Esophagus squamous epithelium (tissue), 4 donors: Measurements from ENCODE around the gene HSPA14.

ENCODE experiments used
- CTCF ChIP-seq, 6 experiments: fragments of 450-650 bp in 4 of 6; fragments of 200-600 bp in 2 of 6; sonication (generic) in 2 of 6; IDR thresholded peaks; one replicate each; pipeline ENCODE4 v1.5.1; 2016 to 2019; ENCODE audit warnings: antibody characterized with exemption in 6 of 6, mild to moderate bottlenecking in 4 of 6, moderate library complexity in 4 of 6
- POLR2A ChIP-seq, 4 donors: fragments of 450-650 bp; IDR thresholded peaks; one replicate each; pipeline ENCODE4 v1.6.1; 2017; ENCODE audit warnings: antibody characterized with exemption in 4 of 4, mild to moderate bottlenecking in 4 of 4, moderate library complexity in 3 of 4

GRCh38 chr10:14884082-14884481 is 46.0 kb downstream of the HSPA14 start:
- TF ChIP-seq CTCF (IDR thresholded peaks at IDR 0.05), result no peak
- TF ChIP-seq POLR2A (IDR thresholded peaks at IDR 0.05), result no peak
